K562 (cell line): ENCODE measurements around the gene RRAS. TPM values are rescaled to one million over a fixed set of nuclear protein-coding genes. Genes with fewer than 3 reads are reported as not detected.
A peak's percentile ranks its signal among the peaks of the same experiment; 100 is the strongest.

Source experiments
- CBX8 ChIP-seq: fragments of 200-600 bp; sonication (generic); IDR thresholded peaks from 2 replicates; pipeline ENCODE4 v1.6.1; 2012; ENCODE audit warnings: borderline replicate concordance, mixed run types, low read depth, mild to moderate bottlenecking, moderate library complexity, mixed read lengths, low read length, control low read depth, inconsistent platforms; ENCODE audit not compliant: poor library complexity, severe bottlenecking; ENCODE audit errors: extremely low read depth
- DMBX1 ChIP-seq: fragments of 250-450 bp; sonication (Bioruptor Pico); IDR thresholded peaks from 2 replicates; pipeline ENCODE4 v1.8.0; 2022; ENCODE audit warnings: inconsistent platforms, mild to moderate bottlenecking, moderate library complexity, borderline replicate concordance
- FOS ChIP-seq: IDR thresholded peaks from 3 replicates; pipeline ENCODE4 v1.6.1; 2011; ENCODE audit not compliant: insufficient read length; ENCODE audit errors: extremely low read depth
- HINFP ChIP-seq: fragments of 450-650 bp; conservative IDR thresholded peaks from 2 replicates; pipeline ENCODE4 v1.6.1; 2016; ENCODE audit warnings: missing genetic modification characterization, low read depth, mild to moderate bottlenecking, control low read depth, missing compliant biosample characterization
- MAFK ChIP-seq: IDR thresholded peaks from 2 replicates; pipeline ENCODE4 v1.6.1; 2011; ENCODE audit warnings: low read length, improper control_type of control experiment
- MTA3 ChIP-seq: fragments of 450-650 bp; formaldehyde crosslinking; IDR thresholded peaks from 2 replicates; pipeline ENCODE4 v1.6.1; 2017; ENCODE audit warnings: mild to moderate bottlenecking, borderline replicate concordance
- MTF1 ChIP-seq: fragments of 250-450 bp; sonication (Bioruptor Pico); IDR thresholded peaks from 2 replicates; pipeline ENCODE4 v1.9.0; 2021; ENCODE audit warnings: moderate library complexity, mild to moderate bottlenecking, inconsistent platforms, borderline replicate concordance
- MYNN ChIP-seq, 2 experiments: sonication (generic); formaldehyde crosslinking in 1 of 2; IDR thresholded peaks; 2 replicates each; pipeline versions ENCODE4 v1.5.0 to v1.6.1; 2016 to 2020; ENCODE audit warnings: antibody characterized with exemption in 1 of 2, missing genetic modification reagents in 1 of 2
- NR2C2 ChIP-seq, 2 experiments: fragments of 200-800 bp in 1 of 2; sonication (Bioruptor generic) in 1 of 2; sonication (generic) in 1 of 2; formaldehyde crosslinking in 1 of 2; IDR thresholded peaks; 2 replicates each; pipeline versions ENCODE4 v1.6.1 to v1.8.0; 2016 to 2022; ENCODE audit warnings: mild to moderate bottlenecking in 1 of 2, missing compliant biosample characterization in 1 of 2, missing genetic modification characterization in 1 of 2, missing genetic modification reagents in 1 of 2
- POLR2H ChIP-seq: IDR thresholded peaks from 2 replicates; pipeline ENCODE4 v1.6.1; 2016; ENCODE audit warnings: missing genetic modification characterization, low read depth, mild to moderate bottlenecking, control low read depth, missing compliant biosample characterization, moderate library complexity
- RBM25 ChIP-seq: fragments of 200-400 bp; formaldehyde crosslinking; IDR thresholded peaks from 2 replicates; pipeline ENCODE4 v1.6.1; 2018; ENCODE audit warnings: low read length, low read depth, moderate library complexity; ENCODE audit not compliant: severe bottlenecking
- SFPQ ChIP-seq: fragments of 200-400 bp; formaldehyde crosslinking; IDR thresholded peaks from 2 replicates; pipeline ENCODE4 v1.6.1; 2017; ENCODE audit warnings: mild to moderate bottlenecking, low read depth, low read length, moderate library complexity
- SMAD1 ChIP-seq: fragments of 150-350 bp; IDR thresholded peaks from 2 replicates; pipeline ENCODE4 v1.6.1; 2014; ENCODE audit warnings: low read length, low read depth; ENCODE audit not compliant: partially characterized antibody
- XRCC4 ChIP-seq: IDR thresholded peaks from one replicate; pipeline ENCODE4 v1.6.1; 2011; ENCODE audit not compliant: insufficient read depth, insufficient read length; ENCODE audit errors: extremely low read depth
- ZNF197 ChIP-seq: fragments of 200-800 bp; sonication (Bioruptor generic); IDR thresholded peaks from 2 replicates; pipeline ENCODE4 v1.6.1; 2016; ENCODE audit warnings: low read depth, missing genetic modification characterization, missing compliant biosample characterization
- ZNF217 ChIP-seq: sonication (generic); formaldehyde crosslinking; IDR thresholded peaks from 2 replicates; pipeline ENCODE4 v1.8.0; 2022; ENCODE audit warnings: mild to moderate bottlenecking, missing genetic modification reagents
- ZNF274 ChIP-seq: IDR thresholded peaks from 2 replicates; pipeline ENCODE4 v1.6.1; 2011; ENCODE audit warnings: low read depth, mild to moderate bottlenecking, low read length, moderate library complexity, borderline replicate concordance
- ZNF444 ChIP-seq: fragments of 250-450 bp; sonication (Bioruptor Pico); IDR thresholded peaks from 2 replicates; pipeline ENCODE4 v1.4.0; 2020; ENCODE audit warnings: mild to moderate bottlenecking, moderate library complexity
- ZNF764 ChIP-seq: fragments of 250-450 bp; sonication (Bioruptor Pico); IDR thresholded peaks from 2 replicates; pipeline ENCODE4 v1.4.0; 2020; ENCODE audit warnings: low read depth, mild to moderate bottlenecking, moderate library complexity
- ZNF780A ChIP-seq: fragments of 250-450 bp; sonication (Bioruptor Pico); IDR thresholded peaks from 2 replicates; pipeline ENCODE4 v1.5.0; 2021; ENCODE audit warnings: mild to moderate bottlenecking
- polyA plus RNA-seq, 8 experiments: library from polyadenylated mRNA; depleted of rRNA in 4 of 8; stranded (reverse) in 5 of 8; unstranded in 3 of 8; fragments of >200 nt; fragmentation: Nextera tagmentation in 2 of 8; fragmentation: Illumina TruSeq in 1 of 8; extraction: Ambion mirVana in 2 of 8; extraction: Trizol in 1 of 8; gene quantifications; 2 replicates each; pipeline versions ENCODE4 v1.2.1 to v1.2.3, GENCODE V29; 2011 to 2014; ENCODE audit warnings: inconsistent platforms in 1 of 8, missing spikeins in 1 of 8
- total RNA-seq, 7 experiments: library from RNA; depleted of rRNA in 6 of 7; stranded (reverse); fragments of >200 nt in 6 of 7; fragmentation: Illumina TruSeq in 2 of 7; extraction: Trizol in 2 of 7; gene quantifications; 2 replicates each; pipeline versions ENCODE4 v1.2.1 to v1.2.3, GENCODE V29; 2011 to 2021; ENCODE audit warnings: low replicate concordance in 1 of 7

RRAS gene
- total and polyA plus RNA-seq, 9 of the 15 experiments (the other 6 are each of a cell fraction or from before 2014, with no cell fraction given), result 0.70 to 17.3 (median 8.2) TPM

GRCh38 chr19:49676136-49676783 lies 36.3 kb upstream of the RRAS start (continued):
- no peak for TF ChIP-seq XRCC4
- no peak for TF ChIP-seq DMBX1 (CRISPR knock-in tag)
- peak; percentile 66 for TF ChIP-seq SMAD1
- no peak for TF ChIP-seq NR2C2 (CRISPR knock-in tag; IDR thresholded peaks at IDR 0.05)
- TF ChIP-seq NR2C2 (tag; IDR thresholded peaks at IDR 0.05), result no peak
- no peak for TF ChIP-seq SFPQ
- no peak for TF ChIP-seq HINFP
- TF ChIP-seq ZNF217 (CRISPR knock-in tag), result no peak
- TF ChIP-seq MAFK, result no peak
- 0 out of 2 replicates have a peak, but pooled peaks have one; percentile 18 for TF ChIP-seq ZNF197 (CRISPR knock-in tag)
- TF ChIP-seq ZNF274, result no peak
- TF ChIP-seq RBM25, result peak; percentile 89
- no peak for TF ChIP-seq ZNF780A (CRISPR knock-in tag)
- TF ChIP-seq MTF1 (CRISPR knock-in tag), result no peak
- TF ChIP-seq CBX8, result no peak
- no peak for TF ChIP-seq MYNN (IDR thresholded peaks at IDR 0.05)
- no peak for TF ChIP-seq MYNN (CRISPR knock-in tag; IDR thresholded peaks at IDR 0.05)
- TF ChIP-seq ZNF444 (CRISPR knock-in tag), result no peak
- no peak; the same call in 1 of the 2 replicates for TF ChIP-seq MTA3
- TF ChIP-seq ZNF764 (CRISPR knock-in tag), result no peak
- TF ChIP-seq POLR2H (tag), result 0 out of 2 replicates have a peak, but pooled peaks have one; percentile 60
- TF ChIP-seq FOS, result peak; percentile 11
